Measurements from ENCODE around the gene DNAH2.
"Not testable (repeated sequence)": the region's sequence is repeated elsewhere in the genome, so short reads cannot be mapped to it uniquely, and the experiment has no call there.

DNAH2 gene

DNA sequence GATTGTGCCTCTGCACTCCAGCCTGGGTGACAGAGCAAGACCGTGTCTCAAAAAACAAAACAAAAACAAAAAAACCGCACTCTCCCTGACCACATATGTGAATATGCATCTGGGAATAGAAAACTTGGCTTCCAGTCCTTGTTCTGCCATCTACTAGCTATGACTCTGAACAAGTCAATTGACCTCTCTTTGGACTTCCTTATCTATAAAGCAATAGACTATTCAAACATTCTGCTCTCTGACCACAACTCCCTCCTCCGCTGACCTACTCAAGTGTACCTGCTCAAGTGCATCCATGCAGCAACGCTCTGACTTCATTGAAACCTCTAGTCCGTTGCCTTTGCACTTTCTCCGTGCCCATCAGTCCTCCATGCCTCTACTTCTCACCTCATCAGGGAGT is 63.9 kb downstream of the DNAH2 start:
- no peak for DNase-seq

DNA sequence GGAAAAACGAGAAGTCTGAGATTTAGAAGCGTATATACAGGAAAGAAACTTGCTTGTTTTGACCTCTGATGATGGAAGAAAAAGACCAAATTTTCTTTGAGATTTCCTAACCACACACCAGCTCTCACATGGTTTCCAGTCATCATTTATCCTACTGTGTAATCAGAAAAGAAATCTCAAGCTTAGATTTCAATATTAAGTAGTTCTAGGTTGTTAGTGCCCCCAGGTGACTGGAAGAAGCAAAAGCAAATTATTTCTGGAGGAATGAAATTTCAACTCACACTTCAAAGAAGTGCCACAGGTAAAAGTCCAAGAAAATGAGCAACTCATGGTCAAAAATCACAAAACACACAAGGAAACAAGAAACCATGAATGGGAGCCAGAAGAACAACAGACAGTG is 64.7 kb downstream of the DNAH2 start:
- no peak for DNase-seq

GRCh38 chr17:7786866-7787265 is 69.3 kb downstream of the DNAH2 start:
- DNase-seq, result no peak

DNA sequence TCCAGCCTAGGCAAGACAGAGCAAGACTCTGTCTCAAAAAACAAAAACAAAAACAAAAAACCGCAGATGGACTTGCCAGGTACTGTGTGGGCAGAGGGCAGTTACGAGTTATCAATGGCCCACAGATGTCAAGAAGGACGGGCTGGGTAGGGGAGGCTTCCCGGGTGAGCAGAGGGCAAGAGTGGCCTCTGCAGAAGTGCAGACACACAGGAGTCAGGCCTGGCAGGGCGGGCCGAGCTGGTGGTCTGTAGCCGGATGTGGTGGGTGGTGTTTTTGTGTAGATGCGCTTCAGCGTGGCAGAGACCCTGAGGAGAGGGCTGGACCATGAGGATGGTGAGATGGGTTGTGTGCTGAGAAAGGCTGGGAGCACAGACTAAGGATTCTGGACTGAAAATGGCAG is 71.6 kb downstream of the DNAH2 start:
- DNase-seq, result no peak

- DNase-seq, result no peak
These were observed 72.6 kb downstream of the DNAH2 start for GRCh38 chr17:7790150-7790549.

DNA sequence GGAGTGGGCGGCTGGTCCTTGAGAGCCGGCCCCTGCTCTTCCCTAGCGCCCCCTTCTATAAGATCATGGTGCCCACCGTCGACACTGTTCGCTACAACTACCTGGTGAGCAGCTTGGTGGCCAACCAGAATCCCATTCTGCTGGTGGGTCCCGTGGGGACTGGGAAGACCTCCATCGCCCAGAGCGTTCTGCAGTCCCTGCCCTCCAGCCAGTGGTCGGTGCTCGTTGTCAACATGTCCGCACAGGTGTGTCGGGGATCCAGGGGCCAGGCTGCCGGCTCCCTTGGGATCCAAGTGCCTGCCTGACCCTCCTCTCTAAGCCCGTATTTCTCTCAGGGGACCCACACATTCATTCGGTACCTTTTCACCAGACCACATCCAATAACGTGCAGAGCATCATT is 75.1 kb downstream of the DNAH2 start:
- DNase-seq, result no peak

GRCh38 chr17:7794075-7794663 is 76.6 kb downstream of the DNAH2 start:
- DNase-seq, result no peak

- no peak for DNase-seq
These were observed 80.4 kb downstream of the DNAH2 start for GRCh38 chr17:7797976-7798375.

DNA sequence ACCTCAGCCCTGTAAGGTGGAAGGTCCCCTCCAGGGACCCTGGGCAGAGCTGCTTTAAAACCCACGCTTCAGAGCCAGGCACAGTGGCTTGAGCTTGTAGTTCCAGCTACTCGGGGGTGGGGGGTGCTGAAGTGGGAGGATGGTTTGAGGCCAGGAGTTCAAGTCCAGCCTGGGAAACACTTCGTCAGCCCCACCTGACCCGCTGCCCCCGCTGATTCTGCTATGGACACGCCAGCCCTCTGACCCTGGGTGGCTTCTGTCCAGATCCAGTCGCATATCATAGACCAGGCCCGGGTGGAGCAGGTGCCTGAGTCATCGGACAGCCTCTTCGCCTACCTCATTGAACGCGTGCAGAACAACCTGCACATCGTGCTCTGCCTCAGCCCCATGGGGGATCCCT is 81.3 kb downstream of the DNAH2 start:
- no peak for DNase-seq

- DNase-seq, result no peak
These were observed 86.4 kb downstream of the DNAH2 start for GRCh38 chr17:7803981-7804380.

DNA sequence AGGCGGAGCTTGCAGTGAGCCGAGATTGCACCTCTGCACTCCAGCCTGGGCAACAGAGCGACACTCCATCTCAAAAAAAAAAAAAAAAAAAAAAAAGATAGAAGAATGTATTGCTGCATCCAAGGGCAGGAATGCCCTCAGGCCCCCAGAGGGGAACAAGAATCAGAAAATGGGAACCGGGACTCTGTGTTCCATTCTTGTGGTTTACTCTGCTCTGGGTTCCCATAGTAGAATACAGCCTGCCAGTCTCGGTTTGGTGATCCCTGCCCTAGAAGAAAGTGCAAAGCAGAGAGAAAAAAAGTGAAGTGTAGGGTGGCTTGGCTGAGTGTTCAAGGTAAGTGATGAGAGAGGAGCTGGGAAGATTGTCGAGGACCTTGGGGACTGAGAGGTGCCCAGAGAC is 89.0 kb downstream of the DNAH2 start:
- DNase-seq, result no peak

DNA sequence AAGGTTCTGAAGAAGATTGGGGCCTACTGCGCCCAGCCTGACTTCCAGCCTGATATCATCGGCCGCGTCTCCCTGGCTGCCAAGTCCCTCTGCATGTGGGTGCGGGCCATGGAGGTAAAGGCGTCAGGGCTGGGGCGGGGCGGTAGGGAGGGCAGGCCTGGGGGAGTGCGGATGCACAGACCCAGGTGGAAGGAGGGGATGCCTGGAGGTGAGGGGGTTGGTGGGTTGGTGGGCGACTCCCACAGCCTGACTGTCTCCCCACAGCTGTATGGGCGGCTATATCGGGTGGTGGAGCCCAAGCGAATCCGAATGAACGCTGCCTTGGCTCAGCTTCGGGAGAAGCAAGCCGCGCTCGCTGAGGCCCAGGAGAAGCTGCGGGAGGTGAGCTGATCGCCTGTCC is 89.7 kb downstream of the DNAH2 start:
- DNase-seq, result no peak

GRCh38 chr17:7809086-7809790 is 91.7 kb downstream of the DNAH2 start:
- no peak for DNase-seq

GRCh38 chr17:7809791-7810343 is 92.3 kb downstream of the DNAH2 start:
- not testable (repeated sequence) for DNase-seq

DNA sequence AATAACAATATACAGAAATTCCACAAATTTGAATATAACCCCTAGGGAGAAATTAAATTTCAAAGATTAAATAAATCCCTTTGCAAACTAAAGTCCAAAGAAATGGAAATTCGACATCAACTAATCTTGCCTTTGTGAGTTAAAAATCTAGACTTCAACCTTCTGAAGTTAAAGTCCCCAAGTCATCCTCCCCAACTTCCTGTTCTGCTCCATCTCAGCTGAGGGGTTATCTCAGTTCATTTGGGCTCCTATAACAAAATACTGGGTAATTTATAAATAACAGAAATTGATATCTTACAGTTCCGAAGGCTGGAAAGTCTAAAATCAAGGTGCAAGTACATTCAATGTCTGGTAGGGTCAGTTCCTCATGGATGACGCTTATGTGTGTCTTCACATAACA is 93.7 kb downstream of the DNAH2 start:
- DNase-seq, result no peak

DNA sequence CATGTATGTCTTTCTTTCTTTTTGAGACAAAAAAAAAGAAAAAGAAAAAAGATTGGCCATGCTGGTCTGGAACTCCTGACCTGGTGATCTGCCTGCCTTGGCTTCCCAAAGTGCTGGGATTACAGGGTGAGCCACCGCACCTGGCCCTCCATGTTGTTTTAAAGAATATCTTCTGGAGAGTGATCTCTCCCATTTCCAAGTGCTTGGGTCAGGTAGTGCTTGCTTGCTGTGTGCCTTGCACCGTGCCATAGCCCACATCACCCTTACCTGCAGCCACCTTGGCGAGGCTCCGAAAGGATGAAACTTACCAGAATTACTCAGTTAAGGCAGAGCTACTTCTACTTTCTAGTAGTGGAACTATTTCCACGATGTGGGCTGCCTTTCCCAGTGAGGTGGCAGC is 97.4 kb downstream of the DNAH2 start:
- no peak for DNase-seq

- no peak for DNase-seq
These were observed 99.5 kb downstream of the DNAH2 start for GRCh38 chr17:7816926-7817642.

DNA sequence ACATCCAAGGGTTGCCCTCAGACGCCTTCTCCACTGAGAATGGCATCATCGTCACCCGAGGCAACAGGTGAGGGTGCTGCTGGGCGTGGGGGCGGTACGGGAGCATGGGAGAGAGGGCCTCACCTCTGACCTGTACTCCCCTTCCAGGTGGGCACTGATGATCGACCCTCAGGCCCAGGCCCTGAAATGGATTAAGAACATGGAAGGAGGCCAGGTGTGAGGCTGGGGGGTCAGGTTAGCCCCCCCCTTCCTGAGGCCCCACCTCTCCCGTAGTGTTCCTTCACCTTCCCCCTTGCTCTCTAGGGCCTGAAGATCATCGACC is 100.1 kb downstream of the DNAH2 start:
- no peak for DNase-seq

GRCh38 chr17:7818026-7818425 is 100.5 kb downstream of the DNAH2 start:
- DNase-seq, result no peak

GRCh38 chr17:7818746-7819645 is 101.5 kb downstream of the DNAH2 start:
- DNase-seq, result no peak

- DNase-seq, result no peak
These were observed 102.7 kb downstream of the DNAH2 start for GRCh38 chr17:7820231-7820630.

DNA sequence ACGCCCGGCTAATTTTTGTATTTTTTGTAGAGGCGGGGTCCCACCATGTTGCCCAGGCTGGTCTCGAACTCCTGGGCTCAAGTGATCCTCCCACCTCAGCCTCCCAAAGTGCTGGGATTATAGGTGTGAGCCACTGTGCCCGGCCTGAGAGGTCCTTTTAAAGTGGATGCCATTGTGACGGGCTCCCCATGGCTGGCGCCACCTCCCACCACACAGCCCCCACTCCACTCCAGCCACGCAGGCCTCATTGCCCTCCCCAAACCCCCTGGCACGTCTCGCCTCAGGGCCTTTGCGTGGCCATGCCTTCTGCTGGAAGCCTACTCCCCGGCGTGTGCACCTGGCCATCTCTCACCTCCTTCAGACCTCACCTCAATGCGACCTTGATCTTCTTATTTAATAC is 104.6 kb downstream of the DNAH2 start:
- DNase-seq, result no peak

GRCh38 chr17:7823581-7824001 is 106.0 kb downstream of the DNAH2 start:
- no peak for DNase-seq

Data from cortex of kidney (tissue), 1 donor.